Right atrium auricular region (tissue), 2 donors: ENCODE data around the gene ANGPTL1. TPM values are rescaled to one million over a fixed set of nuclear protein-coding genes. Genes with fewer than 3 reads are reported as not detected.
"Not testable (repeated sequence)": the region's sequence is repeated elsewhere in the genome, so short reads cannot be mapped to it uniquely, and the experiment has no call there.

Experiments used
- DNase-seq: peaks from one replicate; pipeline ENCODE4 v3.0.0-alpha.2; 2019; ENCODE audit warnings: low spot score
- H3K27ac ChIP-seq, 2 donors: fragments of 200-600 bp; sonication (generic); 1 replicate in 1 of 2; 2 replicates in 1 of 2; pipeline ENCODE4 v1.5.1; 2016 to 2019
- H3K27me3 ChIP-seq, 2 donors: fragments of 200-600 bp; sonication (generic); one replicate each; pipeline versions ENCODE4 v1.5.1 to v1.6.0; 2017 to 2019
- H3K36me3 ChIP-seq: fragments of 200-600 bp; sonication (generic); one replicate; pipeline ENCODE4 v1.5.1; 2016
- H3K4me1 ChIP-seq, 2 donors: fragments of 200-600 bp; sonication (generic); one replicate each; pipeline versions ENCODE4 v1.5.1 to v1.6.0; 2017 to 2019
- H3K4me3 ChIP-seq, 2 donors: fragments of 200-600 bp; sonication (generic); 1 replicate in 1 of 2; 2 replicates in 1 of 2; pipeline ENCODE4 v1.5.1; 2017 to 2019; ENCODE audit warnings: mild to moderate bottlenecking in 1 of 2, moderate library complexity in 1 of 2
- H3K9me3 ChIP-seq, 2 donors: fragments of 200-600 bp; sonication (generic); one replicate each; pipeline ENCODE4 v1.5.1; 2019
- CTCF ChIP-seq, 2 donors: fragments of 200-600 bp; sonication (generic); IDR thresholded peaks; one replicate each; pipeline ENCODE4 v1.5.1; 2019; ENCODE audit warnings: antibody characterized with exemption in 2 of 2
- total RNA-seq, 2 donors: library from RNA; depleted of rRNA; stranded (reverse); fragments of >200 nt; gene quantifications; one replicate each; pipeline ENCODE4 v1.1.0, GENCODE V29; 2016

The ANGPTL1 gene
- total RNA-seq, 2 donors from 2014 or later, result 19.0 to 29.6 TPM

DNA sequence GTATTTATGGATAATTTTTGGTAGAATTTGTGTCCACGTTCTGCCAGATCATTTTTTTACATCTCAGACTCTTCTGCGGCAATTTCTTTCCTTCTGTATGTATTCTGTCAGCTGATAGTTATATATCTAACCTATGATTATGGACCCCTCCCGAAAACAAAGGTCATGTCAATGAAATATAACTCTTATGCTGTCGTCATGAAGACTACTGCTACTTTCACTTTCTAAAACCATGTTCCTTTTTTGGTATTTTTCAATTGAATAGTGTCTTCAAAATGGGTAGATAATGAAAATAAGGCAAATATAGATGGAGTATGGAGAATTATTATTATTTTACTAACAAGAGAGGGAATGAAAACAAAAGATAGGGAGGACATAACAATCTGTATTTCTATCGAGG lies 3.2 kb downstream of the ANGPTL1 start:
- H3K27me3 ChIP-seq, result no peaks in the 10 kb centered on the region
- TF ChIP-seq CTCF (IDR thresholded peaks at IDR 0.05), result no peak
- peak overlapping the region; percentile 13 to 34 for H3K27ac ChIP-seq
- no peaks in the 10 kb centered on the region for H3K9me3 ChIP-seq
- H3K36me3 ChIP-seq, result no peaks in the 10 kb centered on the region
- no peak for DNase-seq
- H3K4me1 ChIP-seq, result peaks cover 0 to 12% of the 10 kb centered on the region in 2 donors
- peak overlapping the region; percentile 14 to 33 for H3K4me3 ChIP-seq

DNA sequence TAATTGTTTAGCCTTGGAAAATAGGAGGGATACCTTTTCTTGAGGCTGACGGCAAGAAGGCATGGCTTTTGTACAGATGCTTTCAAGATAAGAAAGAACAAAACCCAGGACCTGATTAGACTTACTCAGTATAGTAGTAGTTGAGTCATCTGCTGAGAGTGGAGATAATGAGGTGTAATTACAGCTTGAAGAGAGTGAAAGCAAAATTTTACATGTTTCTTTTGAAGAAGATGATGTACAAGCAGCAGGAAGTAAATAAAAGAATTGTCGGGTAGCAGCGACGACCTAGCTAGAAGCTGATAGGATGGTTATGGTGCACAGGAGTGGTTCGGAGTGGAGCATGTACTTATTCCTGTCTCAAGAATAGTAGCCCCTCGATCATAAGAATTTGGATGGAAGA lies 6.6 kb downstream of the ANGPTL1 start:
- H3K4me3 ChIP-seq, result no peak overlapping the region

GRCh38 chr1:178862864-178863263 lies 8.0 kb downstream of the ANGPTL1 start:
- H3K27ac ChIP-seq, result no peak overlapping the region
- no peaks in the 10 kb centered on the region for H3K4me1 ChIP-seq
- TF ChIP-seq CTCF (IDR thresholded peaks at IDR 0.05), result no peak
- no peaks in the 10 kb centered on the region for H3K9me3 ChIP-seq
- no peaks in the 10 kb centered on the region for H3K36me3 ChIP-seq
- H3K4me3 ChIP-seq, result no peak overlapping the region
- DNase-seq, result no peak
- no peaks in the 10 kb centered on the region for H3K27me3 ChIP-seq

More for the DNA sequence above, 6.6 kb downstream of the ANGPTL1 start:
- H3K27ac ChIP-seq, result no peak overlapping the region
- H3K9me3 ChIP-seq, result no peaks in the 10 kb centered on the region
- TF ChIP-seq CTCF (IDR thresholded peaks at IDR 0.05), result no peak
- no peaks in the 10 kb centered on the region for H3K36me3 ChIP-seq
- H3K4me1 ChIP-seq, result no peaks in the 10 kb centered on the region
- no peaks in the 10 kb centered on the region for H3K27me3 ChIP-seq
- no peak for DNase-seq

GRCh38 chr1:178862416-178862815 lies 8.5 kb downstream of the ANGPTL1 start:
- no peak for TF ChIP-seq CTCF (IDR thresholded peaks at IDR 0.05)
- no peak overlapping the region for H3K4me3 ChIP-seq
- H3K27me3 ChIP-seq, result no peaks in the 10 kb centered on the region
- no peak overlapping the region for H3K27ac ChIP-seq
- H3K4me1 ChIP-seq, result no peaks in the 10 kb centered on the region
- no peaks in the 10 kb centered on the region for H3K36me3 ChIP-seq
- DNase-seq, result no peak
- no peaks in the 10 kb centered on the region for H3K9me3 ChIP-seq

GRCh38 chr1:178857126-178857525 lies 13.8 kb downstream of the ANGPTL1 start:
- no peak for TF ChIP-seq CTCF (IDR thresholded peaks at IDR 0.05)

GRCh38 chr1:178849918-178850317 lies 21.0 kb downstream of the ANGPTL1 start:
- no peak for TF ChIP-seq CTCF (IDR thresholded peaks at IDR 0.05)
- no peak overlapping the region for H3K27ac ChIP-seq

More at GRCh38 chr1:178857126-178857525, 13.8 kb downstream of the ANGPTL1 start:
- H3K27me3 ChIP-seq, result no peaks in the 10 kb centered on the region
- no peaks in the 10 kb centered on the region for H3K9me3 ChIP-seq
- H3K4me3 ChIP-seq, result no peak overlapping the region
- DNase-seq, result no peak
- no peaks in the 10 kb centered on the region for H3K36me3 ChIP-seq
- no peaks in the 10 kb centered on the region for H3K4me1 ChIP-seq
- no peak overlapping the region for H3K27ac ChIP-seq

GRCh38 chr1:178847919-178848318 lies 23.0 kb downstream of the ANGPTL1 start:
- DNase-seq, H3K27ac ChIP-seq, H3K27me3 ChIP-seq, H3K9me3 ChIP-seq, H3K4me3 ChIP-seq, H3K36me3 ChIP-seq, H3K4me1 ChIP-seq: not testable (repeated sequence)

More at GRCh38 chr1:178849918-178850317, 21.0 kb downstream of the ANGPTL1 start:
- Histone ChIP-seq H3K27me3 (no peaks in the 10 kb centered on the region), H3K9me3 (no peaks in the 10 kb centered on the region), H3K36me3 (no peaks in the 10 kb centered on the region), H3K4me1 (no peaks in the 10 kb centered on the region), H3K4me3 (no peak overlapping the region)
- no peak for DNase-seq
